ENCODE data around the gene SMARCA1. TPM values are rescaled to one million over a fixed set of nuclear protein-coding genes. Genes with fewer than 3 reads are reported as not detected.
"Not testable (repeated sequence)": the region's sequence is repeated elsewhere in the genome, so short reads cannot be mapped to it uniquely, and the experiment has no call there.

The SMARCA1 gene
- total and polyA plus RNA-seq, 2 donors (not counting 1 experiment from before 2014, with no cell fraction given), result 0.07 to 0.39 TPM

- H3K4me1 ChIP-seq (ENCODE audit: control insufficient read depth in 2 of 2, insufficient read depth in 2 of 2, low read length in 2 of 2), result peaks cover 0 to 4% of the 10 kb centered on the region in 2 donors
- no peak overlapping the region for H3K4me3 ChIP-seq (ENCODE audit: control extremely low read depth in 1 of 5, extremely low read depth in 1 of 5, insufficient read depth in 1 of 5, low read depth in 2 of 5, low read length in 4 of 5)
- TF ChIP-seq CTCF (IDR thresholded peaks at IDR 0.05) (no peak), EZH2 (IDR thresholded peaks at IDR 0.05; ENCODE audit: borderline replicate concordance, insufficient read depth, low read depth, low read length, poor library complexity, severe bottlenecking) (no peak)
- ChIA-PET POLR2A (no interaction called here), CTCF (no interaction called here)
- Mint-ChIP-seq H3K27me3 (no peaks in the 10 kb centered on the region), H3K9me3 (ENCODE audit: insufficient read depth) (no peaks in the 10 kb centered on the region), H3K4me1 (peaks cover 7% of the 10 kb centered on the region), H3K27ac (no peak overlapping the region), H3K4me3 (no peak overlapping the region)
- ATAC-seq (ENCODE audit: low read depth), result no peak
- intact Hi-C loops (cut with micrococcal nuclease), result no loop called here
- 75% methylated on average over 1 of the region's 3 CpGs for WGBS (ENCODE audit: insufficient coverage)
- no peaks in the 10 kb centered on the region for H3K79me2 ChIP-seq (ENCODE audit: control insufficient read depth, insufficient read depth, low read length)
- no peak for DNase-seq
- H4K20me1 ChIP-seq (ENCODE audit: control insufficient read depth, insufficient read depth, low read length, poor library complexity, severe bottlenecking), result no peaks in the 10 kb centered on the region
- no peaks in the 10 kb centered on the region for H3K27me3 ChIP-seq (replicated peaks in 1 of 4; ENCODE audit: control extremely low read depth in 1 of 4, control insufficient read depth in 3 of 4, insufficient read depth in 4 of 4, low read length in 3 of 4)
- no peak overlapping the region for H3K4me2 ChIP-seq (replicated peaks; ENCODE audit: low read depth, low read length, poor library complexity, severe bottlenecking)
- no peaks in the 10 kb centered on the region for H3K9me3 ChIP-seq (ENCODE audit: control extremely low read depth in 1 of 3, control insufficient read depth in 2 of 3, insufficient read depth in 1 of 3, low read length in 2 of 3)
- H3K36me3 ChIP-seq (replicated peaks in 1 of 2; ENCODE audit: control extremely low read depth in 1 of 2, control insufficient read depth in 1 of 2, extremely low read depth in 1 of 2, insufficient read depth in 2 of 2, low read length in 1 of 2), result peaks cover 0 to 2% of the 10 kb centered on the region in 2 experiments
- no peak overlapping the region for H2AFZ ChIP-seq (ENCODE audit: insufficient read depth, low read depth, low read length, poor library complexity, severe bottlenecking)
- no peak overlapping the region for H3K27ac ChIP-seq (ENCODE audit: low read length in 2 of 2)
- H3K9ac ChIP-seq (ENCODE audit: low read length), result no peak overlapping the region
Measured at GRCh38 chrX:129565046-129565650, 41.9 kb upstream of the SMARCA1 start.

- H2AFZ ChIP-seq (ENCODE audit: insufficient read depth, low read depth, low read length, poor library complexity, severe bottlenecking); H3K9ac ChIP-seq (ENCODE audit: low read length); H4K20me1 ChIP-seq (ENCODE audit: control insufficient read depth, insufficient read depth, low read length, poor library complexity, severe bottlenecking); H3K79me2 ChIP-seq (ENCODE audit: control insufficient read depth, insufficient read depth, low read length); H3K4me3 Mint-ChIP-seq; ATAC-seq (ENCODE audit: low read depth); CTCF ChIA-PET; H3K4me2 ChIP-seq (replicated peaks; ENCODE audit: low read depth, low read length, poor library complexity, severe bottlenecking); H3K9me3 ChIP-seq (ENCODE audit: control extremely low read depth in 1 of 3, control insufficient read depth in 2 of 3, insufficient read depth in 1 of 3, low read length in 2 of 3); POLR2A ChIA-PET; H3K4me3 ChIP-seq (ENCODE audit: control extremely low read depth in 1 of 5, extremely low read depth in 1 of 5, insufficient read depth in 1 of 5, low read depth in 2 of 5, low read length in 4 of 5); H3K36me3 ChIP-seq (replicated peaks in 1 of 2; ENCODE audit: control extremely low read depth in 1 of 2, control insufficient read depth in 1 of 2, extremely low read depth in 1 of 2, insufficient read depth in 2 of 2, low read length in 1 of 2); intact Hi-C loops (cut with micrococcal nuclease); H3K27me3 Mint-ChIP-seq; H3K4me1 ChIP-seq (ENCODE audit: control insufficient read depth in 2 of 2, insufficient read depth in 2 of 2, low read length in 2 of 2); H3K27ac ChIP-seq (ENCODE audit: low read length in 2 of 2); H3K4me1 Mint-ChIP-seq; H3K9me3 Mint-ChIP-seq (ENCODE audit: insufficient read depth); H3K27me3 ChIP-seq (replicated peaks in 1 of 4; ENCODE audit: control extremely low read depth in 1 of 4, control insufficient read depth in 3 of 4, insufficient read depth in 4 of 4, low read length in 3 of 4); DNase-seq; H3K27ac Mint-ChIP-seq: not testable (repeated sequence)
- WGBS (ENCODE audit: insufficient coverage), result no CpG with 5 or more reads among the region's 5 CpGs
Measured at GRCh38 chrX:129564345-129564744, 41.1 kb upstream of the SMARCA1 start.
